Loucy (cell line): Measurements from ENCODE around the gene ACAA1.

Experiments
- H2AFZ ChIP-seq: fragments of 200-600 bp; sonication (generic); 2 replicates; pipeline ENCODE4 v1.6.0; 2016; ENCODE audit warnings: antibody characterized with exemption, mild to moderate bottlenecking, low read length, moderate library complexity
- H3F3A ChIP-seq: fragments of 200-600 bp; 2 replicates; pipeline ENCODE4 v1.6.0; 2016; ENCODE audit warnings: antibody characterized with exemption, low read depth, mild to moderate bottlenecking
- H3K27me3 ChIP-seq: fragments of 200-600 bp; sonication (generic); 2 replicates; pipeline ENCODE4 v1.6.1; 2014; ENCODE audit warnings: low read length, mild to moderate bottlenecking; ENCODE audit not compliant: insufficient read depth, poor library complexity, severe bottlenecking
- H3K36me3 ChIP-seq: fragments of 200-600 bp; sonication (generic); 2 replicates; pipeline ENCODE4 v1.6.1; 2016; ENCODE audit warnings: low read length; ENCODE audit not compliant: insufficient read depth
- H3K4me1 ChIP-seq: fragments of 200-600 bp; sonication (generic); 2 replicates; pipeline ENCODE4 v1.5.1; 2014; ENCODE audit warnings: low read length, mild to moderate bottlenecking; ENCODE audit not compliant: insufficient read depth, poor library complexity, severe bottlenecking
- H3K4me2 ChIP-seq: fragments of 200-600 bp; sonication (generic); 2 replicates; pipeline ENCODE4 v1.6.0; 2014; ENCODE audit warnings: antibody characterized with exemption, low read length, low read depth, mild to moderate bottlenecking; ENCODE audit not compliant: poor library complexity, severe bottlenecking
- H3K4me3 ChIP-seq: fragments of 200-600 bp; sonication (generic); 2 replicates; pipeline ENCODE4 v1.5.1; 2014; ENCODE audit warnings: low read length, mild to moderate bottlenecking, mixed read lengths; ENCODE audit not compliant: poor library complexity, severe bottlenecking
- H3K79me2 ChIP-seq: fragments of 200-600 bp; sonication (generic); 2 replicates; pipeline ENCODE4 v1.6.1; 2014; ENCODE audit warnings: low read length; ENCODE audit not compliant: insufficient read depth
- H3K9ac ChIP-seq: fragments of 200-600 bp; sonication (generic); 2 replicates; pipeline ENCODE4 v1.6.0; 2014; ENCODE audit warnings: mild to moderate bottlenecking, low read depth, low read length, moderate library complexity; ENCODE audit not compliant: poor library complexity, severe bottlenecking
- H3K9me2 ChIP-seq: fragments of 200-600 bp; sonication (generic); replicated peaks from 2 replicates; pipeline ENCODE4 v1.6.1; 2016; ENCODE audit warnings: low read depth, low read length, mixed read lengths
- H3K9me3 ChIP-seq: fragments of 200-600 bp; sonication (generic); 2 replicates; pipeline ENCODE4 v1.6.1; 2014; ENCODE audit warnings: mild to moderate bottlenecking, antibody characterized with exemption, low read length, low read depth; ENCODE audit not compliant: insufficient read depth
- H4K20me1 ChIP-seq: fragments of 200-600 bp; sonication (generic); 2 replicates; pipeline ENCODE4 v1.6.0; 2014; ENCODE audit warnings: antibody characterized with exemption, low read length, mild to moderate bottlenecking; ENCODE audit not compliant: insufficient read depth, poor library complexity, severe bottlenecking
- EZH2phosphoT487 ChIP-seq: fragments of 200-600 bp; IDR thresholded peaks from 2 replicates; pipeline ENCODE4 v1.6.1; 2018; ENCODE audit warnings: antibody characterized with exemption, mild to moderate bottlenecking, moderate library complexity, borderline replicate concordance
- TF ChIP-seq, protein P1 (sequence below): fragments of 200-600 bp; sonication (generic); conservative IDR thresholded peaks from 2 replicates; pipeline ENCODE4 v1.5.1; 2014; ENCODE audit warnings: mild to moderate bottlenecking, antibody characterized with exemption, low read length

The ACAA1 gene

DNA sequence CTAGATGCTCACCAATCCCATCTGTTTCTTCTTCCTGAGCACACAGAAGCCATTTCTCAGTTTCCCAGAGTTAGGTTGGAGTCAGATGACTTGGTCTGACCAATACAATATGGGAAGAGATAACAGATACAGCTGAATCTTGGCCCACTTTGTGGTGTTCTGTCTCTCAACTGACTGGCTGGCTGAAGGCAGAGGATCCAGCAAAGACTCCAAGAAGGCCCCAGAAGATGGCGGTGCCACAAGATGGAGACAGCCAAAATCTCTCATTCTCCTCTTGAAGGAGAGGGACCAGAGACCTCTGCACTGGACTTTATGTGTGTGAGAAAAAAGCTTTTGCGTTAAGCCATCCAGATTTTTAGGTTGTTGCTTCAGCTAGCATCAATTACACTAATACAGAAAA is 20.2 kb upstream of the ACAA1 start:
- H3K36me3 ChIP-seq: no peaks in the 10 kb centered on the region
- H2AFZ ChIP-seq: no peak overlapping the region
- H3K4me2 ChIP-seq: no peak overlapping the region
- H3K9me2 ChIP-seq: no peaks in the 10 kb centered on the region
- peaks cover under 1% of the 10 kb centered on the region for H3K4me1 ChIP-seq
- TF ChIP-seq, protein P1, sequence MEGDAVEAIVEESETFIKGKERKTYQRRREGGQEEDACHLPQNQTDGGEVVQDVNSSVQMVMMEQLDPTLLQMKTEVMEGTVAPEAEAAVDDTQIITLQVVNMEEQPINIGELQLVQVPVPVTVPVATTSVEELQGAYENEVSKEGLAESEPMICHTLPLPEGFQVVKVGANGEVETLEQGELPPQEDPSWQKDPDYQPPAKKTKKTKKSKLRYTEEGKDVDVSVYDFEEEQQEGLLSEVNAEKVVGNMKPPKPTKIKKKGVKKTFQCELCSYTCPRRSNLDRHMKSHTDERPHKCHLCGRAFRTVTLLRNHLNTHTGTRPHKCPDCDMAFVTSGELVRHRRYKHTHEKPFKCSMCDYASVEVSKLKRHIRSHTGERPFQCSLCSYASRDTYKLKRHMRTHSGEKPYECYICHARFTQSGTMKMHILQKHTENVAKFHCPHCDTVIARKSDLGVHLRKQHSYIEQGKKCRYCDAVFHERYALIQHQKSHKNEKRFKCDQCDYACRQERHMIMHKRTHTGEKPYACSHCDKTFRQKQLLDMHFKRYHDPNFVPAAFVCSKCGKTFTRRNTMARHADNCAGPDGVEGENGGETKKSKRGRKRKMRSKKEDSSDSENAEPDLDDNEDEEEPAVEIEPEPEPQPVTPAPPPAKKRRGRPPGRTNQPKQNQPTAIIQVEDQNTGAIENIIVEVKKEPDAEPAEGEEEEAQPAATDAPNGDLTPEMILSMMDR: no peak
- no peak for TF ChIP-seq EZH2phosphoT487
- no peak overlapping the region for H3K9ac ChIP-seq
- H3K9me3 ChIP-seq: no peaks in the 10 kb centered on the region
- no peaks in the 10 kb centered on the region for H3F3A ChIP-seq
- H3K79me2 ChIP-seq: no peaks in the 10 kb centered on the region
- H4K20me1 ChIP-seq: no peaks in the 10 kb centered on the region
- no peaks in the 10 kb centered on the region for H3K27me3 ChIP-seq
- no peak overlapping the region for H3K4me3 ChIP-seq

DNA sequence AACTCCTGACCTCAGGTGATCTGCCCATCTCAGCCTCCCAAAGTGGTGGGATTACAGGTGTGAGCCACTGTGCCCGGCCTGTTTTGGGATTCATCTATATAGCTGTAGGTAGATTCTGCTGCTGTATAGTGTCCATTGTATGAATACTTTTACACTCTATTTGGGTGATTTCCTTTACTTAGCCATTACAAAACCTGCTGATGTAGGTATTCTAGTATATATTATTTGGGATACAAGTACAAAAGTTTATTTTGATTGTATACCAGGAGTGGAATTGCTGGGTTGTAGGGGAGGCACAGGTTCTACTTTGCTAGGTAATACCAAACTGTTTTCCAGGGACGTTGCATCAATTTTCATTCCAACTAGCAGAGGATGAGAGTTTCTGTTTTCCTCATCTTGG is 18.9 kb upstream of the ACAA1 start:
- Histone ChIP-seq H3K9ac (no peak overlapping the region), H3K4me2 (no peak overlapping the region), H3K4me1 (peaks cover 5% of the 10 kb centered on the region), H3K36me3 (no peaks in the 10 kb centered on the region), H3K79me2 (no peaks in the 10 kb centered on the region), H3F3A (no peaks in the 10 kb centered on the region), H2AFZ (no peak overlapping the region), H3K27me3 (no peaks in the 10 kb centered on the region), H3K9me2 (no peaks in the 10 kb centered on the region), H3K9me3 (no peaks in the 10 kb centered on the region), H4K20me1 (no peaks in the 10 kb centered on the region), H3K4me3 (no peak overlapping the region)
- TF ChIP-seq, protein P1: no peak
- TF ChIP-seq EZH2phosphoT487: no peak

DNA sequence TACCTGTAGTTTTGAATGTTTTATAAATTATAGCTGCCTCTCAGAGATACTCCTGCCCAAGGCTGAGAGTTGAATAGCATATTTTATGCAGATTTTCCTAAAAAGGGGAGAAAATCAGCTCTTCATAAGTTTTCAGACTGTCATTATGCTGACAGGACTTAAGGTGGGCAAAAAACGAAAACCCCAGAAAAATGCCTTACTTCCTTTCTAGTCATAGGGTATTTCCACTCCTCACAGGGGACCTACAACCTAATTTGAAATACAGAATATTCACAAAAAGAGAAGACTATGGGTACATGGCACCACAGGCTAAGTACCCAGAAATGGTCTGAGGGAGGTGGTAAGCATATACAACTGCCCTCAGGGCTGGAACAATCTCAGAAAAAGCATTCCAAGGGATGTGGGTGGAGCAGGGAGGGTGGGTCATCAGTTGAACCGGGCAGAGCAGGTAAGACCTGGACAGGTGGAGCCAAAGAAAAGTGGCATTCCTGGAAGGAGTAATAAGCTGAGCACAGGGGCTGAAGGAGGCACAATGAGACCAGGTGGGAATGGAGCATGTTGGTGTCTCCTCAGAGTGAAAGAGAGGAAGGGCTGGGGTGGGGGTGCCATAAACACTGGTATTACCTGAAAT is 17.8 kb upstream of the ACAA1 start:
- no peaks in the 10 kb centered on the region for H3K36me3 ChIP-seq
- no peak overlapping the region for H3K9ac ChIP-seq
- H4K20me1 ChIP-seq: no peaks in the 10 kb centered on the region
- H3K9me2 ChIP-seq: no peaks in the 10 kb centered on the region
- no peaks in the 10 kb centered on the region for H3K9me3 ChIP-seq
- no peak overlapping the region for H3K4me2 ChIP-seq
- TF ChIP-seq, protein P1: no peak
- no peak for TF ChIP-seq EZH2phosphoT487
- H2AFZ ChIP-seq: no peak overlapping the region
- H3K4me1 ChIP-seq: peaks cover 7% of the 10 kb centered on the region
- H3K4me3 ChIP-seq: no peak overlapping the region
- H3K79me2 ChIP-seq: no peaks in the 10 kb centered on the region
- H3K27me3 ChIP-seq: no peaks in the 10 kb centered on the region
- H3F3A ChIP-seq: no peaks in the 10 kb centered on the region
